Upper lobe of right lung (tissue), 1 donor: Measurements from ENCODE around the gene YBX2. TPM values are rescaled to one million over a fixed set of nuclear protein-coding genes. Genes with fewer than 3 reads are reported as not detected.
"Not testable (repeated sequence)": the region's sequence is repeated elsewhere in the genome, so short reads cannot be mapped to it uniquely, and the experiment has no call there.

Experiments
- ATAC-seq: fragments of 200-7000 bp; cut with Tn5 transposase; one replicate; pipeline ENCODE4 v1.9.1; 2020; ENCODE audit warnings: mild to moderate bottlenecking, moderate library complexity
- DNase-seq: peaks from one replicate; pipeline ENCODE4 v3.0.0-alpha.2; 2020
- H3K27ac ChIP-seq: fragments of 200-600 bp; one replicate; pipeline ENCODE4 v1.8.0; 2022
- H3K27me3 ChIP-seq: fragments of 200-600 bp; one replicate; pipeline ENCODE4 v1.8.0; 2022; ENCODE audit warnings: mild to moderate bottlenecking
- H3K36me3 ChIP-seq: fragments of 200-600 bp; one replicate; pipeline ENCODE4 v1.8.0; 2022
- H3K4me1 ChIP-seq: fragments of 200-600 bp; one replicate; pipeline ENCODE4 v1.8.0; 2022
- H3K4me3 ChIP-seq: fragments of 200-600 bp; one replicate; pipeline ENCODE4 v1.8.0; 2022; ENCODE audit warnings: mild to moderate bottlenecking
- H3K9me3 ChIP-seq: fragments of 200-600 bp; one replicate; pipeline ENCODE4 v1.8.0; 2022
- CTCF ChIP-seq: fragments of 200-600 bp; IDR thresholded peaks from one replicate; pipeline ENCODE4 v1.8.0; 2022; ENCODE audit warnings: antibody characterized with exemption
- intact Hi-C: fragments of 100-400 bp; cut with DNase I; formaldehyde crosslinking; loops from one replicate; pipeline ENCODE4 v1.11.0; 2022
- long read RNA-seq: library from polyadenylated mRNA; unstranded; transcript quantifications from one replicate; pipeline ENCODE4 v2.0.0, GENCODE V29; 2021
- total RNA-seq: library from RNA; stranded (reverse); fragmentation: NEBNext Ultra II Directional; extraction: Animal tissue kit (Norgen Biotek cat#: 25700); gene quantifications from one replicate; pipeline ENCODE4 v1.2.1, GENCODE V29; 2021
- donor health status: DM: no; HTN: yes; CAD: no; lungs with severe emphysema.

Gene YBX2
- total RNA-seq, result not detected
- long read RNA-seq, result 0 reads

DNA sequence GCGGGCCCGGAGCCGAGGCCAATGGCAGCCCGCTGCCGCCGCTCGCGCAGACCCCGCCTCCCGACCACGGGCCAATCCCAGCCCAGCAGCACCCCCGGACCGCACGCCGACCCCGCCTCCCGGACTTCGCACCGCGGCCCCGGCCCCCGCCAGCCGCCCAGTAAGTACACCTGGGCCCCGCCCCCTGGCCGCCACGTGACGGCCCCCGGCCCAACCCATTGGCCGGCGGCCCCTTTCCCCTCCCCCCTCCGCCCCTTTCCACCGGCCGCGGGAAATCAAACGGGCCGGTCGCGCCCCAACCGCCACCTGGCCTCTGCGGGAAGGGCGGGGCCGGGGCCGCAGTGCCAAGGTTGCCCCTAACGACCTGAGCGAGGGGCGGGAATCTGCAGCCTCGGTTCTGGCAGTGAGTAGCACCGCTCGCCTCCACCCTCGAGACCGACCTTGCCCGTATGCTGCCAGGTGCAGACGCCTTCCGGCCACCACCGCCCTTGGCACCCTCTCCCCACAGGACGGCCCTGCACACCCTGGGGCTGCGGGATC lies at the start of gene YBX2:
Gene YBX2, minus strand, starts transcription at position 26 of the 540 bp plus-strand sequence. CDS start 139 bp downstream, outside the sequence.
- DNase-seq (peak; percentile 80), ATAC-seq (peak; percentile 59)
- TF ChIP-seq CTCF, result no peak
- intact Hi-C loops, result no loop called here
- peak within 1 kb of the TSS; percentile 29 for H3K4me3 ChIP-seq
- H3K9me3 ChIP-seq, result no peaks in the 10 kb centered on the region
- H3K27ac ChIP-seq, result no peak within 1 kb of the TSS
- H3K4me1 ChIP-seq, result peaks cover 20% of the 10 kb centered on the region
- no peaks in the 10 kb centered on the region for H3K36me3 ChIP-seq
- peaks cover 37% of the 10 kb centered on the region for H3K27me3 ChIP-seq

- no peaks in the 10 kb centered on the region for H3K9me3 ChIP-seq
- ATAC-seq (no peak), DNase-seq (no peak)
- intact Hi-C loops, result no loop called here
- no peak for TF ChIP-seq CTCF
- H3K4me1 ChIP-seq, result no peaks in the 10 kb centered on the region
- no peak overlapping the region for H3K27ac ChIP-seq
- H3K4me3 ChIP-seq, result no peak overlapping the region
- no peaks in the 10 kb centered on the region for H3K36me3 ChIP-seq
- no peaks in the 10 kb centered on the region for H3K27me3 ChIP-seq
These were observed 48.8 kb upstream of the YBX2 start for GRCh38 chr17:7343250-7343649.

DNA sequence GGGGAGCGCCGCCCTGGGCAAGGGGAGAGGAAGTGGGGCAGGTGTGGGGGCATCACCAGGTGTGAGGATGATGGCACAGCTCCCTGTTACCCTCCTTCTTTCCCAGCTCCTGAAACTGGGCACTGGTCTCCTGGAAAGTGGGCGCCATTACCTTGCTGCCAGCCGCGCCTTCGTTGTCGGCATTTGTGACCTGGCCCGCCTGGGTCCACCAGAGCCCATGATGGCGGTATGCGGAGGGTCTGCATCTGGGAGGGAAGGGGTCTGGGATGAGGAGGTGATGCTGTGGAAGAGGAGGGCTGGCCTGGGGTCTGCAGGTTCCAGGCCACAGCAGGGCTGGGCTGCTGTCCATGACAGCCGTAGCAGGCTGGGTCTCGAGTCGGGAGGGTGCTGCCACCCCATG lies 47.4 kb upstream of the YBX2 start:
- intact Hi-C loops, result no loop called here
- no peaks in the 10 kb centered on the region for H3K9me3 ChIP-seq
- no peak for TF ChIP-seq CTCF

GRCh38 chr17:7340179-7340578 lies 45.7 kb upstream of the YBX2 start:
- DNase-seq, result no peak
- Histone ChIP-seq H3K36me3 (no peaks in the 10 kb centered on the region), H3K9me3 (no peaks in the 10 kb centered on the region), H3K4me3 (no peak overlapping the region), H3K4me1 (no peaks in the 10 kb centered on the region), H3K27ac (no peak overlapping the region), H3K27me3 (no peaks in the 10 kb centered on the region)
- TF ChIP-seq CTCF, result no peak
- intact Hi-C loops, result no loop called here
- no peak for ATAC-seq

More for the DNA sequence above, 47.4 kb upstream of the YBX2 start:
- Histone ChIP-seq H3K4me1 (no peaks in the 10 kb centered on the region), H3K36me3 (no peaks in the 10 kb centered on the region), H3K27me3 (no peaks in the 10 kb centered on the region), H3K4me3 (no peak overlapping the region), H3K27ac (no peak overlapping the region)
- no peak for DNase-seq
- no peak for ATAC-seq

GRCh38 chr17:7337600-7337999 lies 43.2 kb upstream of the YBX2 start:
- H3K27me3 ChIP-seq, H3K36me3 ChIP-seq, intact Hi-C loops, H3K4me1 ChIP-seq, H3K27ac ChIP-seq, ATAC-seq, H3K9me3 ChIP-seq, DNase-seq: not testable (repeated sequence)
- H3K4me3 ChIP-seq, result peak overlapping the region; percentile 43

- Histone ChIP-seq H3K27ac (peak within 1 kb of the TSS; percentile 36), H3K27me3 (no peaks in the 10 kb centered on the region), H3K36me3 (no peaks in the 10 kb centered on the region), H3K4me3 (peak within 1 kb of the TSS; percentile 43), H3K4me1 (no peaks in the 10 kb centered on the region), H3K9me3 (no peaks in the 10 kb centered on the region)
- ATAC-seq (peak; percentile 78), DNase-seq (peak; percentile 77)
- TF ChIP-seq CTCF, result no peak
- intact Hi-C loops, result no loop called here
These were observed 42.1 kb upstream of the YBX2 start, which contains the start of gene ACAP1 for GRCh38 chr17:7336240-7337175. ACAP1 (plus strand) TSS chr17:7336529; CDS start chr17:7336735, 206 bp downstream.

DNA sequence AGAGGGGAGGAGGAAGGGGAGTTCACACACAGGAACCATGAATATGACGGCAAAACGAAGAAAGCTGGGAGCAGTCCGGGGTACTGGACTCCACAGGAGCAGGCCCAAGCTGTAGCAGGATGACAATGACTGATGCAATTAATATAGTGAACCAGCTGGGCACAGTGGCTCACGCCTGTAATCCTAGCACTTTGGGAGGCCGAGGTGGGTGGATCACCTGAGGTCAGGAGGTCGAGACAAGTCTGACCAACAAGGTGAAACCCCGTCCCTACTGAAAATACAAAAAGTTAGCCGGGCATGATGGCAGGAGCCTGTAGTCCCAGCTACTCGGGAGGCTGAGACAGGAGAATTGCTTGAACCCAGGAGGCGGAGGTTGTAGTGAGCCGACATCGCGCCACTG lies 41.3 kb upstream of the YBX2 start:
- H3K36me3 ChIP-seq, H3K4me3 ChIP-seq, DNase-seq, H3K9me3 ChIP-seq, H3K27me3 ChIP-seq, H3K27ac ChIP-seq, intact Hi-C loops, H3K4me1 ChIP-seq, ATAC-seq: not testable (repeated sequence)
